HG03064 (cell line): ENCODE measurements around the gene CTPS2.
"Not testable (repeated sequence)": the region's sequence is repeated elsewhere in the genome, so short reads cannot be mapped to it uniquely, and the experiment has no call there.

Experiments
- ATAC-seq: cut with Tn5 transposase; IDR thresholded peaks from one replicate; pipeline ENCODE4 v1.9.1; 2021; ENCODE audit warnings: low read depth; ENCODE audit not compliant: unreplicated experiment

CTPS2 gene

DNA sequence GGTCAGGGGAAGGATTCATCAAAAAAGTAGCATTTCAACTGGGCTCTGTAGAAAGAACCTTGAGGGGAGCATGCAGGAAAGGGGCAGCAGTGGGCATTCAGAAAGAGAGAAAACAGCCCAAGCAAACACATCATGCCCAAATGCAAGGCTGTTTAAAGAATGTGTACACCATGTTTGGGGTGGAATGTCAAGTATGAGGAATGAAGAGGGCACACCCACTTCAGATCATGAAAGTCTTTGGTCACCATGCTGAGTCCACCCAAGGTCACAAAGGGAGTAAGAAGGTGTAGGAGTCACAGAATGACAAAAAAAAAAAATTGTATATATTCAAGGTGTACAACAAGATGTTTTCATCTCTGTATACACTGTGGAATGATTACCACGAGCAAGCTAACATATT is 53.1 kb downstream of the CTPS2 start:
- ATAC-seq, result no peak

DNA sequence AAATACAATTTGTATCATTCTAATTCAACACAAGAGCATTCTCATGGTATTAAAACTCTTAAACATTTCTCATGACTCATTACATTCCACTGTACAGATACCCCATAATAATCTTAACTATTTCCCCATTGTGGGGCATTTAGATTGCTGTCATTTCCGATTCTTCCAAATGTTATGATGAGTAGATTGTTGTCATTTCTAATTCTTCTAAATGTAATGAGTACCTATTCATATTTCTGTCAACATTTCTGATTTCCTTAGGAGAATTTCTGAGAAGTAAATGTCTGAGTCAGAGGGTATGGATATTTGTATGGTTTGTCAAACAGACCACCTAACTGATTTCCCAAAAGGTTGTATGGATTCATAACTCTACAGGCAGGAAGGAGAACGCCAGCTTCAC is 54.2 kb downstream of the CTPS2 start:
- ATAC-seq, result no peak

DNA sequence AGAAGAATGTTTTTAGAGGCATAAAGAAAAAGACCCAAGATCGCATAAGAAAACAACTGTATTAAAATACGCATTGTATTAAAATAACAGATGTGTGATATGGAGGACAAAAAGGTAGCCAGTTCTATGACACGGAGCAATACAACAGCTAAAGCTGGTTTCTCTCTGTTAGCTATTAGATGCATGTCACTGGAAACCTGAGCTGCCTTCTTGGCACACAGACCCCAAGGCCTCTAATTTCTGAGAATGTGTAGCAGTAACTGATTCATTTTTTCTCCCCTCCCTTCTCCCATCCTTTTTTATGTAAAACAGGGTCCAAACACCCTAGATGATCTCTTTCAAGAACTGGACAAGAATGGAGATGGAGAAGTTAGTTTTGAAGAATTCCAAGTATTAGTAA is 58.4 kb downstream of the CTPS2 start:
- no peak for ATAC-seq

DNA sequence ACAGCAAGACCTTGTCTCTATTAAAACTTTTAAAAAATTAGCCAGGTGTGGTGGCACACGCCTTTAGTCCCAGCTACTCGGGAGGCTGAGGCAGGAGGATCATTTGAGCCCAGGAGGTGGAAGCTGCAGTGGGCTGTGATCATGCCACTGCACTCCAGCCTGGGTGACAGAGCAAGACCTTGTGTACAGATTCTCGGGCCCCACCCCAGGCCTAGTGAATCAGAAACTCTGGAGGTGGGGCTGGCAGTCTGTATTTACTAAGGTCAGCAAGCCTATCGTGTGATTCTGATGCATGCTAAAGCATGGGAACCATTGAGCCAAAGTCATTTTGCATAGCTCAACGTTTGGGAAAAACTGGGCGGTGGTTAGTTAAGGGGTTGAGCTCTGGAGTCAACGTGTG is 59.0 kb downstream of the CTPS2 start:
- no peak for ATAC-seq

DNA sequence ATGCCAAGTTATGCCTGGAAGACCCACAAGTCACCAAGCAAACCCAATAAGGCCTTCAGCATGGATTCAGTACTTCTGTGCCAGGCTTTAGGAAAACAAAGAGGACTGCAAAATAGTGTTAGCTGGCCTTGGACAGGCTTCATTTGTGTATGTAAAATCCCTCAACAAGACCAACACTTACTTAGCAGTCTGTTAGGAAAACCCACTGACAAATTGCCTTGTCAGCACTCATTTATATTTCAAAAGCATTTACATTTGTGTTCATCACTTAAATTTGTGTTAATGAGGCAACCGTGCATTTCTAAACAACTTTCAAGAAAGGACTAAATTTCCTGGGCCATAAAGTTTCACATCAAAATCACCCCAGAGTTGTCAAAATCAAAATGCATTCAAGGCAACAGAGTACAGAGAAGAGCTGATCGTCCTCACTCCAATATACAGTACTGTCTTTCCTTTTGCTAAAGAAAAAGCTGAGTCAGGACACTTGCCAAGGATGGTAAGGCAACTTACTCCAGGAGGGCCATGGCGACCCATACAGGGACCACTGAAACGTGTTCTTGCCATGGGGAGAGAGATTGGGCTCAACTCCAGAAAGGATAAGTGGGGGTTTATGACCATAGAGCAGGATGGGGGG is 61.0 kb downstream of the CTPS2 start:
- no peak for ATAC-seq

- no peak for ATAC-seq
These were observed 62.6 kb downstream of the CTPS2 start, which contains the start of gene S100G for GRCh38 chrX:16649858-16650257. TSS of gene S100G (plus strand) at chrX:16650158. CDS start at chrX:16651007, 849 bp downstream.

- ATAC-seq, result no peak
These were observed 65.9 kb downstream of the CTPS2 start for GRCh38 chrX:16646366-16647138.

- ATAC-seq, result no peak
These were observed 69.3 kb downstream of the CTPS2 start for GRCh38 chrX:16643176-16643575.

DNA sequence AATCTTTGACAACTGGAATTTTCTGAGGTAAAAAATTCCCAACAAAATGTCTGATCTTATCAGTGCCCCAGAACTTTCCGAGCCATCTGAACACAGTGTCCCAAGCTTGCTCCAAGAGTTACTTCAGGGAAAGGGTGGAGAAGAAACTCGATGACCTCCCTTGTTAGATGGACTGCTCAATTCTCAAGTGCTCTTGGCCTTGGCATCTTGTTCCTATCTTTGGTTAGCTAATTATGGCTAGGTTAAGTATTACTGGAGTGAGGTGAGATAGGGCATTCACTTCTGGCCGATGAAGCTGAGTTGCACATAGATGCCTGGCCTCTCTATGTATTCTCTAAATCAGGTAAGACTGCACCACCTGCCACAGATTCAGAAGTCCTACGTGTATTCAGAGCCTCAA is 71.6 kb downstream of the CTPS2 start:
- no peak for ATAC-seq

- no peak for ATAC-seq
These were observed 72.5 kb downstream of the CTPS2 start for GRCh38 chrX:16639966-16640365.

GRCh38 chrX:16638533-16638932 is 73.9 kb downstream of the CTPS2 start:
- no peak for ATAC-seq

- ATAC-seq, result no peak
These were observed 76.9 kb downstream of the CTPS2 start for GRCh38 chrX:16635596-16635995.

DNA sequence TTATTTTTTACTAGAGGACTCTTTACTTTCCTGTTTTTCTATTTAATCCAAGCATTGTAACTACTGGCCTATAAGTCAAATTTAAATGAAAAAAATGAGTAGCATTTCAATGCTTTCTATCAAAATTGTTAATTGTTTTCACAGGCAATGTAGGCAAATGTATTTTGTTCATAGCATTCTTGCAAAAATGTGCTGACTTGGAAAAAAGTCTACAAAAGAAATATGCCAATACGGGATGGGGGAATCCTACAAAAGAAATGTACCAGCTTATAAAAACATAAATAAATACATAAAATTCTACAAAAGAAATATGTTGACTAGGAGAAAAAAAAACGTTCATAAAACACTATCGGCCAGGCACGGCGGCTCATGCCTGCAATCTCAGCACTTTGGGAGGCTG is 77.4 kb downstream of the CTPS2 start:
- ATAC-seq, result no peak

DNA sequence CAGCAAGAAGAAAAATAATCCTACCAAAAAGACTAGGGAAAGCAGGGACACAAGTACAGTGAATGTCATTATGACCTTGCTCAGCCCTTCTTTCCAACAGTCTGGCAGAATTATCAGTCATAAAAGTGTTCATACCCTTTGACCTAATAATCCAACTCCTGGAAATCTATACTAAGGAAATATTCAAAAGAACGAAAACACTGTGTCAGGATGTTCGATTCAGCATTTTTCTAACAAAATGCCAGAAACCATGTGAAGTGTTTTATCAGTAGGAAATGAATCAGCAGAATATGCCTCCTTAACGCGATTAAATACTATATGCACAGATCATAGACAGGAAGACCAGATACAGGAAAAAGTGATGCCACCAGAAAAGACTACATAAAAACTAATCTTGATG is 78.7 kb downstream of the CTPS2 start:
- ATAC-seq, result no peak

DNA sequence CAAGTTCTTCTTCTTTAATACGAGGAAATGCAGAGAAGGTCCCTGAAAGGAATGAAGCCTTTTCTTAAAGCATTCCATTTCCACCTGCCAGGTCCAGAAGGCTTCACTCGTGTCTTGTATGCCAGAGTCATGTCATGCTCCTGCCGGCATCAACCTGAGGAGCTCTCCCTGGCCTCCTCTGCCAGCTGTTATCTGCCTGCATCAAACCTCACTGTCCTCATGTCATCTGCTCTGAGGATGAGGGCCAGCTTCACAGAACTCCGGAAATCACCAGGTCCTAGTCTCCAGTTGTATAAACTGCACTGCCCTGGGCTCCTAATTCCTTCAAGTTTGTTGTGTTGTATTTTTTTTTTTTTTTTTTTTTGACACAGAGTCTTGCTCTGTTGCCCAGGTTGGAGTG is 82.6 kb downstream of the CTPS2 start:
- no peak for ATAC-seq

DNA sequence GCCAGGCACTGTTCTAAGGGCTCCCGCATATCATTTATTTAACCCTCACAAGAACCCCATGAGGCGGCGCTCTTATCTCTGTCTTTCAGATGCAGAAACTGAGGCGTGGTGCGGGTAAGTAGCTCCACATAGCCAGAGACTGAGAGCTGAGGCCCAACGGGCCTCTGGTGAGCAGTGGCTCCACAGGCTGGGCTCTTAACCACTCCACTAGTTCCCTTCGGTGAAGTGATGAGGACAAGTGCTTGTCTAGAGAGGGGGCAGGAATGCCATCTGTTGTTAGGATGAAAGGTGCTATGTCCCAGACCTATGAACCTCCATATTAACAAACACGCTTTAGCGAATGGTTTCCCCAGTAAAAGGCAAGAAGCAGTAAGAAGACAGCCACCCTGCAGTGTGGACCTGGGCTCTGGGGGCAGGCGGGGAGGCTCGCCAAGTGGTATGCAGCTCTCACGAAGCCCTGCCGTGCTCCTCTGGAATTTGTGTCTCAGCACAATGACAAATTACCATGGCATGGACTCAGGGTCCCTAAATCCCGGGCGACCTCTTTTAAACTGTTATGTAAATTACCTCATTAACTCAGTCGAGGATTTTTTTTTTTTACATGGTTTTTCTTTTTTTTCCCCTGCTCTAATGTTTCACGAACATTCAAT is 83.4 kb downstream of the CTPS2 start:
- ATAC-seq, result no peak

GRCh38 chrX:16628511-16628910 is 84.0 kb downstream of the CTPS2 start:
- not testable (repeated sequence) for ATAC-seq

DNA sequence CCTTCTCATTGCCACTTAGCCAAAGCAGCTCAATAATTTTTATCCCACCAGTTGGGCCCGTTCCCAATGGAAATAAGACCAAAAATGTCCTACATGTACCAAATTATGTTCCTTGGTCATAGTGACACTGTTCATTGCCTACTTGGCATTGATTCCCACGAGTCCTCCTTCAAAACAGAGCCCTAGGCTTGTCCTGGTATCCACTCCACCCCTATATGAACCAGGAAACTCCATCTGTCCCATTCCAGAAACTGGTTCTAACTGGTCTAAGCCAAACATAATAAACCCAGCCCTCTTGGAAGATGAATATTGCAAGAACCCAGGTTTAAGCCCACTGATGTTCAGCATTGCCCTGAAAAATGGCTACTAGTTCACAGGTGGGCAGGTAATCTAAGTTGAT is 93.4 kb downstream of the CTPS2 start:
- no peak for ATAC-seq

- no peak for ATAC-seq
These were observed 94.0 kb downstream of the CTPS2 start for GRCh38 chrX:16618422-16618821.

- ATAC-seq, result no peak
These were observed 95.1 kb downstream of the CTPS2 start for GRCh38 chrX:16617382-16617781.

- ATAC-seq, result no peak
These were observed 100.1 kb downstream of the CTPS2 start for GRCh38 chrX:16612257-16612897.
